ENCODE measurements around the gene REEP3.

Gene REEP3

DNA sequence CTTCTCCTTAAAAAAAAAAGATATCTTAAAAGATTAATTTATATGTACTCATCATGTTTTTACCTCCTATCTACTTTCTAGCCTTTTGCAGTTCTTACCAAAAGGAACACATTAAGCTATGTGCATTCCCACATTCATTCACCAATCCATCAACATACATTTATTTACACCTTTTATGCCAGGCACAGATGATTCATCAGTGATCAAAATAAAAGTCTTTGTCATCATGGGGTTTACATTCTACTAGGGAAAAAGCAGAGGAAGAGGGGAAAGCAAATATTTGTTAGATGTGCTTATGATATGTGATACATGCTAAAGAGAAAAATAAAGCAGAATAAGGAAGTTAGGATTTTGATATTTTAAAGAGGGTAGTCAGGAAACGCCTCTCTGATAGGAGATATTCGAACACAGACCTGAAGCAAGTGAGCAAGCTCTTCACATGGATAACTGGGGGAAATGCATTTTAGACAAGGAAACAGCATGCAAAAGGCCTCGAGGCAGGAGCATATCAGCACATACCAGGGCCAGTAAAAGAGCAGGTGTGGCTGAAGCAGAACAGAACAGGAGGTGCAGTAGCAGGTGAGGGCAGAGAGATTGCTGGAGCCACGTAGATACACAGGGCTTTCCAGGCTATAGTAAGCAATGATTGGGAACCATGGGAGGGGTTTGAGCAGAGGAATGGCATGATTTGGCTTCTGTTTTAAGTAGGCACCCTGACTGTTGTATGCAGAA lies 67.4 kb downstream of the REEP3 start:
- no peak for DNase-seq (ENCODE audit: insufficient read length, low spot score)
- no peak for FAIRE-seq
- TF ChIP-seq SPI1 (IDR thresholded peaks at IDR 0.05; ENCODE audit: low read depth, low read length) (no peak), POLR2A (IDR thresholded peaks at IDR 0.05; ENCODE audit: low read depth, low read length) (no peak)

DNA sequence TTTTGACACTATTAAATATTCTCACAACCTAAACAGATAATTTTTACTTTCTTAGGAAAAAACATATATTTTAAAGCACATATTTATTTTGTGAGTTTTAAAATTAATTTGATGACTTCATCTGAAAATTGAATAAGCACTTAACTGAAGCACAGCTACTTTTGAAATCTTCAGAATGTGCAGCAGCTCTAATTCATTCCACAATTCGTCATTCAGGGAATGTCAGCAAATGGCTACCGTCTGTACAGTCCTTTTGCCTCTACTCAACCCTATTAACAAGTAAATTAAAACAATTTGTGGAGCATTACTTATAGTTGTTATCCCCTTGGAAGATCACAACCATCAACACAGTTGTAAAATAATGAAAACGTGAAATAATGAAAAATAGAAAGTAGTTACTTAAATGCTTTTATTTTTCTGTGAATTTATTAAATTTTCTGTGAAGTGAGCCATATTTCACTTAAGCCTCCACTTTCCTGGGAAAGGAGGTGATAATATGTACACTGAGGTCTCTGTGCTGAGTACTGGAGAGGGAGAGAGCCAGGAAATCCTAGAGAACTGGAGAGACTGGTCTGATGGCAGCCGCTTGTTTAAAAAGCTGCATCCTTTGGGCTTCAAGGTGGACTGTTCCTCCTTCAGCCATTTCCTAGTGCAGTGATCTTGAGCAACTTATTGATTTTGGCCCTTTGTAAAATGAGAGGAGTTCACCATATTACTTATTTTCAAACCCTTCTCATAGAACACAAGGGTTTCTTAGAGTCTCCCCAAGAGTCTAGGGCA lies 70.6 kb downstream of the REEP3 start:
- FAIRE-seq (no peak), DNase-seq (ENCODE audit: insufficient read length, low spot score) (no peak)

DNA sequence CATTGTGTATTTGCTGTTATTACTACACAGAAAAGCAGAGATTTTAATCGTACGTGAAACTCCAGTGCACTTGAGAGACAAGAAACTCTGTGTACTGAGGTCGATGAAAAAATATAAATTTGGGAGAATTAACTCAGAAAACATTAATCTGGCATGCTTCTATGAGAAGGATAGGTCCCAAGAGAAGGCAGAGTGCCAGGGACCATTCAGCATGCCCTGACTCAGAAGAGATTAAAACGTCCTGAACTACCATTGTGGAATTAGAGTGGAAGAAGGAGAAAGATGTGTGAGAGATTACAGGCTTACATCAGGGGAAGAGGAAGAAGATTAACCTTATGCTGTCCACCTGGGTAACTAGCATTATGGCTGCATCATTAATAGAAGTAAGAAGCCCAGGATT lies 72.4 kb downstream of the REEP3 start:
- DNase-seq (ENCODE audit: insufficient read length, low spot score) (no peak), FAIRE-seq (no peak)
- TF ChIP-seq SPI1 (IDR thresholded peaks at IDR 0.05; ENCODE audit: low read depth, low read length) = no peak
- TF ChIP-seq POLR2AphosphoS5 (IDR thresholded peaks at IDR 0.05; ENCODE audit: low read depth, low read length) = no peak
- TF ChIP-seq PAX5 (IDR thresholded peaks at IDR 0.05; ENCODE audit: insufficient read depth, low read length, severe bottlenecking) = no peak
- no peak for TF ChIP-seq POU2F2 (IDR thresholded peaks at IDR 0.05; ENCODE audit: low read depth, low read length)
- TF ChIP-seq POLR2A (IDR thresholded peaks at IDR 0.05; ENCODE audit: low read depth, low read length) = no peak
- TF ChIP-seq TAF1 (IDR thresholded peaks at IDR 0.05; ENCODE audit: low read depth, low read length) = no peak

More for the DNA sequence above, 70.6 kb downstream of the REEP3 start:
- no peak for TF ChIP-seq POU2F2 (IDR thresholded peaks at IDR 0.05; ENCODE audit: low read depth, low read length)
- TF ChIP-seq PAX5 (IDR thresholded peaks at IDR 0.05; ENCODE audit: insufficient read depth, low read length, severe bottlenecking) = no peak
- TF ChIP-seq POLR2A (IDR thresholded peaks at IDR 0.05; ENCODE audit: low read depth, low read length) = no peak
- TF ChIP-seq SPI1 (IDR thresholded peaks at IDR 0.05; ENCODE audit: low read depth, low read length) = no peak
- TF ChIP-seq POLR2AphosphoS5 (IDR thresholded peaks at IDR 0.05; ENCODE audit: low read depth, low read length) = no peak
- TF ChIP-seq TAF1 (IDR thresholded peaks at IDR 0.05; ENCODE audit: low read depth, low read length) = no peak

DNA sequence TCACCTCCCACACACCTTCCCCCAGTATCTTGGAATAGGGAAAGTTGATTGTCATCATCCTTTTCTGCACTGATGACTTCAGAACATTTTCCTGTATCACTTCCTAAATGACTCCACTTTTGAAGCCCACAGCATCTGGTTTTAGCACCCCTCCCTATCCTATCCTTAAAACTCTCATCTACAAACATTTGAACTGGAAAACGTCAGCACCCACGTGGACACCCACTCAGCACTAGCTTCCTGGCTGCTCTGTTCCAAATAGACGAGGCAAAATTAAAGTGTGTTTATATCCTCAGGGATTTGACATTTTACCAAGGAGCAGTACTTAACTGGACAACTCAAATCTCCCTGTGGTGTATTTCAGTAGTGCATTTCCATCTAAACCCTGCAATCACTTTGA lies 73.9 kb downstream of the REEP3 start:
- DNase-seq (ENCODE audit: insufficient read length, low spot score) (no peak), FAIRE-seq (no peak)
- no peak for TF ChIP-seq SPI1 (IDR thresholded peaks at IDR 0.05; ENCODE audit: low read depth, low read length)
- no peak for TF ChIP-seq POU2F2 (IDR thresholded peaks at IDR 0.05; ENCODE audit: low read depth, low read length)
- TF ChIP-seq TAF1 (IDR thresholded peaks at IDR 0.05; ENCODE audit: low read depth, low read length) = no peak
- TF ChIP-seq PAX5 (IDR thresholded peaks at IDR 0.05; ENCODE audit: insufficient read depth, low read length, severe bottlenecking) = no peak
- TF ChIP-seq POLR2AphosphoS5 (IDR thresholded peaks at IDR 0.05; ENCODE audit: low read depth, low read length) = no peak
- TF ChIP-seq POLR2A (IDR thresholded peaks at IDR 0.05; ENCODE audit: low read depth, low read length) = no peak

DNA sequence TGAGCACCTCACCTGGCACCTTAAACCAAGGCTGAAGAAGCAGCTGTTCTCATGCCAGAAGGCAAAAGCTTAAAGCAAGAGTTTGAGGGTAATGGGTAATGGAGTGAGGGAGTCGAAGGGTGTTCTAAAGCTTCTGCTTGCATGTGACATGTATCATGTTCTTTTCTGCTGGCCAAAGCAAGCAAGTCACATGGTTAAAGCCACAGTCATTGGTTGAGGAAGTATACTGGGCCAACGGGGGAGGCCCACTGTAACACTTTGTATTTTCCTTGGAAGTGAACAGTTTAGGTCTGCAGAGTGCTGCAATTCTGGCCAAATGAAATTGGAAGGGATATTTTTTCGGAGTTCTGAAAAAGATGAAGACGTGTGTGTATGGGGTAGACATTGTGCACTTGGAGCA lies 75.7 kb downstream of the REEP3 start:
- no peak for TF ChIP-seq POLR2AphosphoS5 (IDR thresholded peaks at IDR 0.05; ENCODE audit: low read depth, low read length)
- no peak for TF ChIP-seq POU2F2 (IDR thresholded peaks at IDR 0.05; ENCODE audit: low read depth, low read length)
- no peak for TF ChIP-seq TAF1 (IDR thresholded peaks at IDR 0.05; ENCODE audit: low read depth, low read length)
- no peak for TF ChIP-seq POLR2A (IDR thresholded peaks at IDR 0.05; ENCODE audit: low read depth, low read length)
- FAIRE-seq (no peak), DNase-seq (ENCODE audit: insufficient read length, low spot score) (no peak)

DNA sequence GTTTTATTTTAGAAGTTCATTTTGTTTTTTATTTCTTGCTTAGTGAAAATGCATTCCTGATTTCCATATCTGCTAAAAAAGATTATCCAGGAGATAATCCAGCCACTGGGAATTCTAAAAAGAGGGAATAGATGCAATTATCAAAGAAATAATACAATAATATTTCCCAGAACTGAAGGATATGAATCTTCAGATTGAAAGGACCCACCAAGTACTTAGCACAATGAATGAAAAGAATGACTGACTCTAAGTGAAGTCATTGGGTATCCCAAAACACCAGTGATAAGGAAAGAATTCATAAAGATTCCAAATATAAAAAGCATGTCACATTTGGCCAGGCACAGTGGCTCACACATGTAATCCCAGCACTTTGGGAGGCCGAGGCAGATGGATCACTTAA lies 79.3 kb downstream of the REEP3 start:
- no peak for FAIRE-seq
- TF ChIP-seq POLR2A (IDR thresholded peaks at IDR 0.05; ENCODE audit: low read depth, low read length) = no peak
- no peak for TF ChIP-seq TAF1 (IDR thresholded peaks at IDR 0.05; ENCODE audit: low read depth, low read length)
- no peak for DNase-seq (ENCODE audit: insufficient read length, low spot score)

DNA sequence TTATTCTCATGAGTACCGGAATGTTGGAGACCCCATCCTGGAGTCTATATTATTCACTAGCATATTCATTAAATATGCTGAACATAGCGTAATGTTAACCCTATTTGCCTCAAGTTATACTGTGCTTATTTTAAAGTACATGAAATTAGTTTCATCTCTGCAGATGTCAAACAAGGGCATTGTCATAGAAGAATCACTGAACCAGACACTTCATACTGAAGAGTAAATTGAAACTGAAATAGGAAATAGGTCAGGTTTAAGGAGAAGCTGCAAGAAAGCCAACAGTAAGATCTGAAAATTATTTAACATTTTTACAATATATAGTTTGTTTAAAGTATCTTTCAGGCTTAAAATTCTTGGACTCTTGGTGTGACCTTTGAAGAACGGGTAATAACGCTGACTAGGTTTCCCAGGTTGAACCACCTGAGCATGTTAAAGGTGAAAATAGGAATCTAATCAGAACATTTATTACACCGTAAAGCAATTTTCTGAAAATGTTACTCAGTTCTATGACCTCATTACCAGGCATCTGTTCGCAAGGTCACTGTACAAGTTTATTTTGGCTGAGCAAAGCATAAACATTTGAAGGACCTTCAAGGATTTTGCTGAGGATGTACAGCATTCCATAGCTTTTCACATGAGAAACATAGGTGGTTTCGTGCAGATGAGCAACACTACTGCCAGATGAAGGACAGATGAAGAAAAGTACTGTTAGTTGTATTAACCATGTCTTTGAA lies 82.7 kb downstream of the REEP3 start:
- TF ChIP-seq TAF1 (IDR thresholded peaks at IDR 0.05; ENCODE audit: low read depth, low read length) (no peak), POLR2A (IDR thresholded peaks at IDR 0.05; ENCODE audit: low read depth, low read length) (no peak), PAX5 (IDR thresholded peaks at IDR 0.05; ENCODE audit: insufficient read depth, low read length, severe bottlenecking) (no peak), POLR2AphosphoS5 (IDR thresholded peaks at IDR 0.05; ENCODE audit: low read depth, low read length) (no peak), POU2F2 (IDR thresholded peaks at IDR 0.05; ENCODE audit: low read depth, low read length) (no peak), SPI1 (IDR thresholded peaks at IDR 0.05; ENCODE audit: low read depth, low read length) (no peak)
- FAIRE-seq (peak; percentile 69), DNase-seq (ENCODE audit: insufficient read length, low spot score) (no peak)

DNA sequence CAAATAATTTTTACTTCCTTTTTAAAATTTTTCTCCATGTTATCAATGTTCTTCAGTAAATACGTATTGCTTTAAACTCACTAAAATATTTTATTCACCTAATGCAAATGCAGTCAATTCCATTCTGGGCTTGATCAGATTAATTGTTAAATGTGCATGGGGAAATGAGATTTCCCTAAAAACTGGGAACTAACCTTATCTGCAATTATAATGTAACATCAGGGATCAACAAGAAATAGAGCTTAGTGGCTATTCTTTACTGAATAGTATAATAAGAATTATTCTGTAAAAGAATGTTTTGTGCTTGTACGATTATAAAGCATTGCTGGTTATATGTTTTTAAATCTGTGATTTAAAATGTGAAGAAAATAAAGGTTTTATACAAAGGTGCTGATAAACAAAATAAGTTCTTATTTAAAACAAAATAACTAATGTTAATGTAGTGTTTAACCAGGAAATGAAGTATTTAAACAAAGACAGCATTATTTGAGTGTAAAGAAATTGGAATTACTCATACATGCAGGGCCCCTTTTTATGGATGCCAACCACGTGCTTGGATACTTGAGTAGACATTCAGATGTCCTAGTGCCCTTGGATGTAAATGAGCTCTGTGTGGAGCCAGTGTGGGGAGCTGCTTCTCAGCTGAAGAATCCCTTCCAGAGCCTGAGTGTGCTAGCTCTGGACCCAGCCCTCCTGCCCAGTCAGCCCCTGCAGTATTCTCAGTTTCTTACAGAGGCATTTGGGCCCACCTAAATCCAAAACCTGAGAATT lies 84.2 kb downstream of the REEP3 start:
- DNase-seq (ENCODE audit: insufficient read length, low spot score) (no peak), FAIRE-seq (no peak)
- no peak for TF ChIP-seq POLR2A (IDR thresholded peaks at IDR 0.05; ENCODE audit: low read depth, low read length)
- no peak for TF ChIP-seq POU2F2 (IDR thresholded peaks at IDR 0.05; ENCODE audit: low read depth, low read length)
- no peak for TF ChIP-seq TAF1 (IDR thresholded peaks at IDR 0.05; ENCODE audit: low read depth, low read length)
- no peak for TF ChIP-seq POLR2AphosphoS5 (IDR thresholded peaks at IDR 0.05; ENCODE audit: low read depth, low read length)
- TF ChIP-seq SPI1 (IDR thresholded peaks at IDR 0.05; ENCODE audit: low read depth, low read length) = no peak
- TF ChIP-seq PAX5 (IDR thresholded peaks at IDR 0.05; ENCODE audit: insufficient read depth, low read length, severe bottlenecking) = no peak

DNA sequence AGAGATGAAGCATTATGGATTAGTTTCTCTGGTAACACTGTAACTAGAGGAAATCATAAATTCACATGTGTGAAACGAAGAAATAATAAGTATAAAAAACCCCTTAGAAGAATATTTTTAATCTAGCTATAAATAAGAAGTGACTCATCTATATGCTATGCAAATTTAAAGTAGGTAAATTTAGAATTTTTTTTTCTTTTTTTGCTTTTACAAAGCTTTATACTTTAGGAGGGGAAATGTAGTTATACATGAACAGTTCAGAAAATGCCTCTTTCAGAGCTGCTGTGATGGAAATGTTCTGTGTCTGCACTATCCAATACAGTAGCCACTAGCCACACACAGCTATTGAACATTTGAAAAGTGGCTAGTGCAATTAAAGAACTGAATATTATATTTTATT lies 87.3 kb downstream of the REEP3 start:
- TF ChIP-seq SPI1 (IDR thresholded peaks at IDR 0.05; ENCODE audit: low read depth, low read length) (no peak), PAX5 (IDR thresholded peaks at IDR 0.05; ENCODE audit: insufficient read depth, low read length, severe bottlenecking) (no peak), POU2F2 (IDR thresholded peaks at IDR 0.05; ENCODE audit: low read depth, low read length) (no peak), POLR2AphosphoS5 (IDR thresholded peaks at IDR 0.05; ENCODE audit: low read depth, low read length) (no peak), TAF1 (IDR thresholded peaks at IDR 0.05; ENCODE audit: low read depth, low read length) (no peak), POLR2A (IDR thresholded peaks at IDR 0.05; ENCODE audit: low read depth, low read length) (no peak)
- no peak for FAIRE-seq
- no peak for DNase-seq (ENCODE audit: insufficient read length, low spot score)
